Left hindlimb (tissue), 1 donor: ENCODE data around the gene THSD1.

Experiments used
- DNase-seq: peaks from one replicate; pipeline ENCODE4 v3.0.0-alpha.2; 2018

Gene THSD1, protein sequence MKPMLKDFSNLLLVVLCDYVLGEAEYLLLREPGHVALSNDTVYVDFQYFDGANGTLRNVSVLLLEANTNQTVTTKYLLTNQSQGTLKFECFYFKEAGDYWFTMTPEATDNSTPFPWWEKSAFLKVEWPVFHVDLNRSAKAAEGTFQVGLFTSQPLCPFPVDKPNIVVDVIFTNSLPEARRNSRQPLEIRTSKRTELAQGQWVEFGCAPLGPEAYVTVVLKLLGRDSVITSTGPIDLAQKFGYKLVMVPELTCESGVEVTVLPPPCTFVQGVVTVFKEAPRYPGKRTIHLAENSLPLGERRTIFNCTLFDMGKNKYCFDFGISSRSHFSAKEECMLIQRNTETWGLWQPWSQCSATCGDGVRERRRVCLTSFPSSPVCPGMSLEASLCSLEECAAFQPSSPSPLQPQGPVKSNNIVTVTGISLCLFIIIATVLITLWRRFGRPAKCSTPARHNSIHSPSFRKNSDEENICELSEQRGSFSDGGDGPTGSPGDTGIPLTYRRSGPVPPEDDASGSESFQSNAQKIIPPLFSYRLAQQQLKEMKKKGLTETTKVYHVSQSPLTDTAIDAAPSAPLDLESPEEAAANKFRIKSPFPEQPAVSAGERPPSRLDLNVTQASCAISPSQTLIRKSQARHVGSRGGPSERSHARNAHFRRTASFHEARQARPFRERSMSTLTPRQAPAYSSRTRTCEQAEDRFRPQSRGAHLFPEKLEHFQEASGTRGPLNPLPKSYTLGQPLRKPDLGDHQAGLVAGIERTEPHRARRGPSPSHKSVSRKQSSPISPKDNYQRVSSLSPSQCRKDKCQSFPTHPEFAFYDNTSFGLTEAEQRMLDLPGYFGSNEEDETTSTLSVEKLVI

DNA sequence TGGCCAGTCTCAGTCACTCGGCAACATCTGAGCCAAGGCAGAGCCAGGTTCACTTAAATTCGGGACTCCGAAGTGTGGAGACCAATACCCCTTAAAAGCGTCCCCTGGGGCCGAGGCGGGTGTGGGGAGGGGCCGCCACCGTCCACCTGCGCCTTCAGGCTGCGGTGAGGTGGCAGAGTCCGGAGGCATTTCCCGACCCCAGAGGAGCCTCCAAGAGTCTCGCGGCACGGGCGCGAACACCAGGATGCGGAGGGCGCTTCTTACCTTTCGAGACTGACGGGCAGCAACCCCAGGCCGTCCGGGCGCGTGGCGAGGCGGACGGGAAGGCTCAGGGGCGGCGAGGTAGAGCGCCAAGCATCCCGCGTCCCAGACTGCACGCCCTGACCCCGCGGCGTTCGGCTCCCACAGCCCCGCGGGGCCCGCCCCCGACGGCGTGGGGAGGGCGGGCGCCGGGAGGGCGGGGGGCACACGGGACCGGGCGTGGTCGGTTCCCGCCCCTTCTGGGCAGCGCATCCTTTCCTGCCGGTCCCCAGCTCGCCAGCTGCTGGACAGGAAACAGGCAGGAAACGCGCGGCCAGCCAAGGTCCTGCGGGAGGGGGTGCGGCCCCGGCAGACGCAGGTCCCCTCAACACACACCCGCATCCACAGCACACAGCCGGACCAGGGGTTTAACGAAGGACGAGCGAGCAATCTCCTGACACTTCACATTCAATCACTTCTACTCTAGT lies at the start of gene THSD1:
TSS of gene THSD1 (minus strand) at position 406 of the 728 bp plus-strand sequence. CDS start 3,572 bp downstream, outside the sequence.
- DNase-seq, result peak; percentile 84

DNA sequence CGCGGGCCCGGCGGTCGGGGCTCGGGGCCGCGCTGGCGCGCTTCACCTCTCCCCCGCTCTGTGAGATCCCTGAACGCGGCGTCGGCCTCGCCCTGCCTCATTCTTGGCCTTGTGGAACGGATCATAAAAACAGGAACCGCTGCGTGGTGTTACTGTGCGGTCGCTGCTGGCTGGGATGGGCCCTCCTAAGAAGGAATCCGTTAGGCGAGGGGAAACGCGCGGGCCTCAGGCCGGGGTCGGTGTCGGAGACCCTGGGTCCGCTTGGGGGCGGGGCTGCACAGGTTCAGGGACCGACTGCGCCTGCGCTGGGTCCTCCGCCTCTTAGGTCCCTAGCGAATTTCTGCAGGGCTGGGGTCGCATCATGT lies 49.7 kb upstream of the THSD1 start:
- peak; percentile 83 for DNase-seq

DNA sequence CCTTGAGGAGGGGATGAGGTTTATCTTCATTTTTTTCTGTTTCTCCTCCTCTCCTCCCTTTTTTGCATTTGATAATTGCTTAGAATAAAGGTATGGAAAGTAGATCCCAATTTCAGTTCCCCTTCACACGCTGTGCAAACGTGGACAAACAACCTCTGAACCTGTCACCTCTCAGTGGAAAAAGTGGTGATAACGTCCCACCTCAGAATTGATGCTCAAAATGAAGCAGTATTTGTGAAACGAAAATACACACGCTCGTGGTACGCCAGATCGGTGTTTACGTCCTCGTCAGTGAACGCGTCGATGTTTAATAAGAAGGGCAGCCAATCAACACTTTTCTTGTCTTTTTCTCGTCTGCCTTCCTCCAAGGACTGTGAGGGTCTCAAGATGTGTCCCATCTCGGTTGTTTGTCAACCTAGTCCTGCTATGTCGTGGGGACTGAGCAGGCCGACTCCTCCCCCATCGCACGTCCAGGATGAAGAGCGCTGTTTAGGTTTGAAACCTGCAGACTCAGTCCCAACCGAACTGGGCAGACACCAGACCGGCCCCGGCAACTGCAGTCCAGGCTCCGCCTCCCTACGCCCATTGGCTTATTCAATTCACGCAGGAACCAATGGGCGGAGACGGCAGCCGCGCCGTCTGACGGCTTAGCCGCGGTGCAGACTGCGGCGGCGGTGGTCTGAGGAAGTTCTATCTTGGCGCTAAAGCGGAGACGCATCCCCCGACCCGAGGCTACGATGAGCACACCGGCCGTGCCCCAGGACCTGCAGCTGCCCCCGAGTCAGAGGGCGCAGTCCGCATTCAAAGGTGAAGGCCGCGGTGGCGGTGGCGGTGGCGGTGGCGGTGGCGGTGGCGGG lies 49.1 kb upstream of the THSD1 start, which contains the start of gene CKAP2:
TSS of gene CKAP2 (plus strand) at position 659 of the 857 bp plus-strand sequence. CDS start at position 738, 79 bp downstream.
- DNase-seq, result peak; percentile 94

DNA sequence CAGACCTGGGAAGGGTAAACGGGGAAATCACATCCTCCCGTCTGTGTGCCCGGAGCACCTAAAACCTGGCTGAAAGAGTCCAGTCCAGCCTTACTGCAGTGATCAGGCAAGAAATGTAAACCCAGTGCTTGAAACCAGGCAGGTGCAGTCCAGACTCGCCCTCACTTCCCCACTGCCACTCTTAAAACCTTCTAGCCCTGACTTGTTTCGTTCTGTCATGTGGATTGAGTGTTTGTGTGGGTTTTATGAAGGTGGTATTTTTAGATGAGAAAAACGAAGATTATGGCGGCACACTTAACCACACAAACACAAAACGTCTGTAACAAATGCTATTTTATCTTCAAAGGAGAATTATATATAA lies 48.5 kb upstream of the THSD1 start:
- no peak for DNase-seq

DNA sequence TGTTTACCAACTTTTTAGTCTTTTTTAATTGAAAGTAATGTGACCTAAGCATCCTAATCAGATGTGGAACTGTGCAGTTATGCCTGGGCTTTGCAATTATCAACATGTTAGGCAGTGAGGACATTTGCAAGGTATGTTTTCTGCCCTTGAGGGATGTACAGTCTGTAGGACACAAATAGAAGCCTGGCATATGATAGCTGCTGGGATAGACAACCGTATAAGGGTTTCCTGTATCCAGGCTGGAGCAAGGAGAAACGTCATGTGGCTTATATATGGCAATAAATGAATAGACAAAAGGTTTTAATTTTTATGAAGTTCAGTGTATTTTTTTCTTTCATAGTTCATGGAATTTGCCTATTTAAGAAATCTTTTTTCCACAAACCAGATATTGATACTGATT lies 46.5 kb upstream of the THSD1 start:
- no peak for DNase-seq

DNA sequence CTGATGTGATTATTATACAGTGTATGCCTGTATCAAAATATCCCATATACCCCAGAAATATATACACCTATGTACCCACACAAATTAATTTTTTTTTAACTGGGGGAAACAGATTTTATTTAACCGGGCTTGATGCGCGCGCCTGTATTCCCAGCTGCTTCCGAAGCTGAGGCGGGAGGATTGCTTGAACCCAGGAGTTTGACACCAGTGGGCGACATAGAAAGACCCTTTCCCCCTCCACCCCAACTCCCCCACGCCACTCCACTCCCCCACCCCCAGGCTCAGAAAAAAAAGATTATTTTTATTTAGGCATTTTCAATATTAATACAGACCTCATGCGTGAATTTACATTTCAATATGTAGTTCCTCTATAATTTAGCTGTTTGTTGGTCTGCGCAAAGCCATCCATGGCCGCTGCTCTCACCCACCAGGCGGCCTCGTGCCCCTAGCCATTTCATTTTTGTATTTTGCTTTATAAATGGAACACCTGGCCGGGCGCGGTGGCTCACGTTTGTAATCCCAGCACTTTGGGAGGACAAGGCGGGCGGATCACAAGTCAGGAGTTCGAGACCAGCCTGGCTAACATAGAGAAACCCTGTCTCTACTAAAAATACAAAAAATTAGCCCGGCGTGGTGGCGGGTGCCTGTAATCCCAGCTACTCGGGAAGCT lies 45.3 kb upstream of the THSD1 start:
- DNase-seq, result no peak

DNA sequence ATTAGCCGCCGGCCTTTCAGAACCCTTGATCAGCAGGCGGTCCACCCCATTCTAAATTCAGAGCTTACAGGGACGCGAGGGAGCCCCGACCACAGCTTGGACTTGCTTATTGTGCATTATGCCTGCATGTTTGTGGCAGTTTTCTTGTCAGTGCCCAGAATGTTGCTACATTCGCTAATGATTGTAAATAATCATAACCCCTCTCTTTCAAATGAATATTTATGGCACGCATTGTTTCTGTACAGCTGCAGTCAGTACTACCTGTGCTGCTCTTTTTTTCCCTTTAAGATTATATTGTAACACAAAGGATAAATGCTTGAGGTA lies 44.8 kb upstream of the THSD1 start:
- no peak for DNase-seq

DNA sequence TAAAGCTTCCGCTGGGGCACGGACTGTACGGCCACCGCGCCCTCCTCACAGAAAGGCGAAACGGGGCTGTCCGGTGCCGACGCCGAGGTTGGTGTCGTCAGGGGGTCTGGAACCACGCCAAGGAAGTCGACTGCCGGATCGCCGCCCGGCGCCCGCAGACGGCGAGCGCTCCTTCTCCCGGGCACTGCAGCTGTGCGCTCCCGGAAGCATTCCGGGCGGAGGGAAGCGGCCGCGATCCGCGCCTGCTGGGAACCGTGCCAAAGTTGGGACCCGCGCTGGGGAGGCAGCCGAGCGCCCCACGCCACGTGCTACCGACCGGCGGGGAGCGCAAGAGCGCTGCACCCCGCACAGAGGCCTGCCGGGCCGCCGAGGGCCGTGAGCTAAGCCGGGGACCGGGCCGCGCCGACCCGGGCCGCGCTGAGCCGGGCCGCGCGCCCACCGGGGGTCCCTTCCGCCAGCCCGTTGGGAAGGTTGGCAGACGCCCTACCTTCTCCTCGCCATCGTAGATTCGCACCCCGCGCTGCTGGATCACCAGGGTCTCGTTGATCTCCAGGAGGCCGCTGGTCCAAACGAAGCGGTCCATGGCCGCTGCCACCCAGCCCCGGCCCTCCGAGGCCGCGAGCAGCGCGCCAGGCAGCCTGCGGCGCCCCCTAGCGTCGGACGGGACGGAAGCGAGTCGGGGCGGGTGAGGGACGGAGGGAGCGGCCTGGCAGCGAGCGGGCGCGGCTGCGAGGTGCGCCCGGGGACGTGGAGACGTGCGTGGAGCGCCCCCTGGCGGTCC lies 44.2 kb upstream of the THSD1 start, which contains the start of gene VPS36:
TSS of gene VPS36 (minus strand) at position 623 of the 781 bp plus-strand sequence. CDS start at position 583, 40 bp downstream.
- DNase-seq, result peak; percentile 95

DNA sequence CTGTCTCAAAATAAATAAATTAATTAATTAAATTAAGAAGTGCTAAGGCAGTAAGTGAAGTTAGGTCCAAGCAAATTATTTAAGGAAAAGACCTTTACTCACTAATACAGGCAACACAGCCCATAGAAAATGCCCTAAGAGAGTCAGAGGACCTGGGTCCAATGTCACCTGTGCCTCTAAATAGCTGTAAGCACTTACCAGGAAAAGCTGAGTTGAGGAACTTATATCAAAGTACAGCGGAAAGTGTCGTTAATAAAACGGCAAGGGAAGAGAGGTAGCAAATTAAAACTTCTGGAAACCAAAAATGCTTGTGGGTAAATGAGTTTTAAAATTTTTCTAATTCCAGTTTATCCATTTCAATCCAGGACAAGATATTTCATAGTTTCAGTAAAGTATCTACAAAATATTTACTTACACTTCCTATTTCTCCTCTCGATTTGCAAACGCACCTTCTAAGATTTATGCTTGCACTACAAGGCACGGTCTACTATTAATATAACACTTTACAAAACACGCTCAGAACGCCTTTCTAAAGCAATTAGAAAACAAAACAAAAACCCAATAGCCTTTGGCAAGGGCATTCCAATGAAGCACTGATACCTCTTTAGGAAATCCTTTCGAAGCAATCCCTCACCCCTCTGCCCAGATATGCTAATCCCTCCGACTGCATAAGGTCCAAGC lies 43.5 kb upstream of the THSD1 start:
- DNase-seq, result no peak

DNA sequence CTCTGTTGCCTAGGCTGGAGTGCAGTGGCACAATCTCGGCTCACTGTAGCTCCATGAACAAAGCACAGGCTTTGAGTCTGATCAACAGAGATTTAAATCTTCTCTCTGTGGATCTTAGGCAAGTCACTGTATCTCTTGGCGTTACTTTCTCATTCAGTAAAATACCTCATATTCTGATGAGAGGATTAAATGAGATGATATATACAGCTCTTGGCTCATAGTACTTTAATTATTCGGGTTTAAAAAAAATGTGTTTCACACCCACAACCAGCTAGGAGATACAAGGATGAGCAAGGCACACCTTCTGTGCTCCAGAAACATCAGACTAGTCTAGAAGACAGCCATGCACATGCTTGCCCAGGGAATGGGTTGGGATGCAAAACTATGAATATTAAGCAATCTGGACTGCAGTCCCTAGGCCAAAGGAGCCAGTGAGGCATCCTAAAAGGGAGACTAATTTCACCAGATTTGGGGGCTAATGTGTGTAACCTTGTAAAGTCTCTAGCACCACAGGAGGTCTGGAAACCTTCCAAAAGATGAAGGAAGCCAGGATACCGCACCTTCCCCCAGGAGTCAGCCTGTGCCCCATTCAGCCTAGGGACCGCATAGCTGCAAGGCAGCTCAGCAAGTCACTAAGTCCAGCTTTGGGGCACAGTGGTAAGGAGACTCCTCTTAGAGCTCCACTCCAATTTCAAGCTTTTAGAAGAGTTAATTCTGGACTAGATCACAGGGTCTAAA lies 42.0 kb upstream of the THSD1 start:
- no peak for DNase-seq

DNA sequence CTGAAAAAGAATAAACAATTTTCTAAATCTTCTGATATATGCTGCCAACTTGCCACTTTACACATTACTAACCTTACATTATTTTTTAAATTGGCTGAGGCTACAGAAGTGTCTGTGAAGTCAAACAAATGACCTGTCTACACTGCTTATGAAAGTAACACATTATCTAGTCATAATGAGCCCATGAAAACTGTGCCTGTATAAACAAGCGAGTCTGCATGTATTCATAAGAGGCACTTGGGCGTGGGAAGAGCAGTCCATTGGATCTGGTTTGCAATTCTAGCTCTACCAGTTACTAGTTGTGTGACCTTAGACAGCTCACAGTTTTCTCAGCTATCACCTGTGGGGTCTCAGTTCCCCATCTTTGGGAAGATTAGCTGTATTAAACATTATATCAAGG lies 41.4 kb upstream of the THSD1 start:
- no peak for DNase-seq

DNA sequence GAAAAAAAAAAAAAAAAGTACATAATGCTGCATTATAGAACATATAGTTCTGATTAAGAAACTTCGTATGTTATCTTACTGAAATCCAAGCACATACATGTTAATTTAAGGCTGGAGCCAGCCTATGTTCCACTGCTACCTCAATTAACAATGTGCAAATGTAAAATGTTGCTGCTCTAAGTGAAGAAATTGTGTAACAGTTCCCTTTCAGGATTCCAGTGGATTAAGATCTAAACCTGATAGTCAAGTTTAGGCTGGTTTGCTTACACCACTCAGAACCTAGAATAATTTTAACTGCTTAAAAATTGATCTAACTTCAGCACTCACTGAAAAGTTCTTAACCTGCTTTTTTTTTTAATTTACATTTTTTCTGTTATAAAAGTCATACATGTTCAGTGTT lies 40.3 kb upstream of the THSD1 start:
- no peak for DNase-seq

DNA sequence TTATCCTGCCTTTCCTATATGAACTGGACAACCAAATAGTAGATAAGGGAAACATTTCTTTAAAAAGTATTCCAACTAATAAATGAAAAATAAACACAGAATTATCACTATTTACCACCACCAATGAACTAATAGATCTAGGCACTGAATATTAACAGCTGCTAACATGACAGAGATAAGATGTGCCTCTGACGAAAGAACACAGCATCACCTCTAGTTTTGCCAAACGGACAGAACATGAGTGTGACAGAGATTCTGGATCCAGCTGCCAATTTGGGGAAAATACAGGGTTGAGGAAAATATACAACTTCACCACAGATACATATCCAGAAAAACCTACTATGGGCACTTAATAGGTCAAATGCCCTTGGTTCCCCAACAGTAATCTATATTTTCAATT lies 26.5 kb upstream of the THSD1 start:
- DNase-seq, result no peak

DNA sequence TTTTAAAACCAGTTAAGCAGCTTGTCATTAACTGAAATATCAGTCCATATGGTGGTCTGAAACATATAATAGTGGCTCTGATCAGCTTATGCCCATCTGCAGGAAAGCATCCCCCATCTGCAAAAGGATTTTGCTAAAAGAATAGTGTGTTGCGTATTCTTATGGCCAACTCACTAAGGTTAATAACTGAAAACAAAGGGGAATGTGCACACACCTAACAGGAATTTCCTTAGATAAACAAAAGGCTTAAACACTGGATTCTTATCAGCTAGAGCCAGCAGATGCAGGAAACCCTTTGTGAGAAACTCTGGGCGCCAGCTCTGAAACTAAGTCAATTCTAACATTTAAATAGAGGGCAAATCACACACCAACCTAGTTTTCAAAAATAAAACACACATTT lies 22.3 kb upstream of the THSD1 start:
- no peak for DNase-seq

DNA sequence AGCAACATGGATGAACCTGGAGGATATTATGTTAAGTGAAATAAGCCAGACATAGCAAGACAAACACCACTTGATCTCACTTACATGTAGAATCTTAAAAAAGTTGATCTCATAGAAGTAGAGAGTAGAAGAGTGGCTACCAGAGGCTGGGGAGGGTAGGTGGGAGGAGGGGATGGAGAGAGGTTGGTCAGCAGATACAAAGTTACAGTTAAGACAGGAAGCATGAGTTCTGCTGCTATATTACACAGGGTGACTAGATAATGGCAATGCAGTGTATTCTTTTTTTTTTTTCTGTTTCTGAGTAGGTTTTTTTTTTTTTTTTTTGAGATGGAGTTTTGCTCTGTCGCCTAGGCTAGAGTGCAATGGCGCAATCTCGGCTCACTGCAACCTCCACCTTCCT lies 15.2 kb upstream of the THSD1 start:
- no peak for DNase-seq

DNA sequence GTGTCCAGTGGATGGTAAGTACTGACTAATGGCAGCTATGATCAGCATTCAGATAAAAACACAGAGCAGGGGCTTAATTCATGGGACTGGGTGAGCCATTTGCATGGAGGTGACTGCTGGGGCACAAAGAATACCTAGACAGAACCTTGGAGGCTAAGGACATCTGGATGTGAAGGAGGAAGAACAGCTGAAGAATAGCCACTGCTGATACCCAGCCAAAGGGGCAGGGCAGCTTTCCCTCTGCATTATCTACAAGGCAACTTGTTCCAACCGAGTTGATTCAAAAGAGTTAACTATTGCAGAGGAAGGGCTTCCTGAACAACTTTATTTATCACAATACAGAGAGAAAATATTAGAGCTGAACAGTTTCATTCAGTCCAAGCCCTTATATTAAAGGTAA lies 13.1 kb upstream of the THSD1 start:
- DNase-seq, result no peak

DNA sequence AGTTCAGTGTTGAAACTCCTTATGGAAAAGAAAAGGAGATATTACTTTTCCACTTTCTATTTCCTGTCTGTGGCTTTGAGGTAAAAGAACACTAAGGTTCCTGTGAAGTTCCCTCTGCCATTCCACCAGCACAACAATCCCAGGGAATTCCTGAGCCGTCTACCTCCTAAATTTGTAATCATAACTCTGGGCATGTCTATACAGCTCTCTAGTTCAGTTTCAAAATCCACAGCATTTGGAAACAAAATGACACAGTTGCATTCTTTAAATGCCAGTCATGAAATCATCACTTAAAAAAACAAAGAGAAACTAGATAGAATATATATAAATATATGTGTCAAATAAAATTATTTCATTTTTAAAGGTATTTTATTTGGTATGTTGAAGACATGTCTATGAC lies 9.0 kb upstream of the THSD1 start:
- DNase-seq, result no peak

DNA sequence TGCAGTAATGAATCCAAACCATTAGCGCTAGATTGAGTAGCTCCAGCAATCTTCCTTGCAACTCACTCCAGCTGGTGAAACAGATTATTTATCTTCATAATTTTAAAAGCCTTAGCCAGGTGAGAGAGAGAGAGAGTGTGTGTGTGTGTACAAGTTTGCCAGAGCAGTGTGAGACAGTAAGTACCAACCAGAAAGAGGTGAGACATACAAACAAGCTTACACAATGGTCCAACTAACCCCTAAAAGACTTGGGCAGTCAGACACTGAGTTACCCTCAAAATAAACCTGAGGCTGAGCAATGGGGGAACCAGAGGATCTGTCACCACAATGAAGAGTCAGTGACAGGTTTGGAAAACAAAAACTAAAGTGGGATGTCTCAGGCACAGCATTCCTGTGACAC lies 8.1 kb upstream of the THSD1 start:
- DNase-seq, result no peak

DNA sequence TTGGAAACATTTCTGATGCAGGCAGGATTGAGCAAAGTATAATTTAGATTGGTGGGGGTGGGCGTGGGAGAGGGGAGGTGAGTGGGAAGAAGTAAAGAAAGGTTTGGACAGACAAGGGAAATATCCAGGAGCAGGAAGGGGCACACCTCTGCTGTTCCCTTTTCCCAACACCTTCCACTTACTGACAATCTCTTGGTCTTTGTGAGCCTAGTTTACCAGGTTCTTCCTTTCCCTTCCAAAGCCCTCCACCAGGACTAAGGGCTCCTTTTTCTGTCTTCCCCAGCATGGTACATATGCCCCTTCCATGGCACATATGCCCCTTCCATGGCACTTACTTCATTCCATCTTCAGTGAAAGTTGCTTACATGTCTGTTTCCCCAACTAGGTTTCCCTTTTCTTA lies 6.2 kb upstream of the THSD1 start:
- DNase-seq, result no peak

DNA sequence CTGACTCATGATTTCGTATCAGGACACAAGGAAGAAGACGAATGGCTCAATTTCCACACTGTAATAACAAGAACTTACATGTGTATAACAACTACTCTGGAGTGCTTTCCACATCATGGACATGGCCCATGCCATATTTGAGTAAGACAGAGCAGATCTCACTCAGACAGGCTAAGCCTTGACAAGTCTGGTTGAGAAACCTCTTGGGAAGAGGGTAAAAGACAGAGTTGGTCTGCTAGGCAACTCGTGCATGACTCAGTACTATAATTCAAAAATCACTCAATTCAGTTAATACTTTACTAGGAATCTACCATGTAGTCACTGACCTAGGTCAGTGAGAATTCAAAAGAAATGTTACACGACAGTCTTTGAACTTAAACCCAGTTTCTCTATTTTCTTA lies 5.7 kb upstream of the THSD1 start:
- no peak for DNase-seq
